ENCODE results near the gene KCNJ18.
"Not testable (repeated sequence)": the region's sequence is repeated elsewhere in the genome, so short reads cannot be mapped to it uniquely, and the experiment has no call there.

The KCNJ18 gene

GRCh38 chr17:21691883-21692703 lies at the start of gene KCNJ18:
Gene KCNJ18 (plus strand): TSS chr17:21692523. CDS start chr17:21702787, 10,264 bp downstream.
- not testable (repeated sequence) for DNase-seq

- not testable (repeated sequence) for DNase-seq
These were observed 44.2 kb upstream of the KCNJ18 start for GRCh38 chr17:21648125-21648524.

- not testable (repeated sequence) for DNase-seq
These were observed 42.3 kb upstream of the KCNJ18 start for GRCh38 chr17:21650043-21650442.

- not testable (repeated sequence) for DNase-seq
These were observed 40.3 kb upstream of the KCNJ18 start for GRCh38 chr17:21652049-21652448.

- DNase-seq = not testable (repeated sequence)
These were observed 39.1 kb upstream of the KCNJ18 start for GRCh38 chr17:21653211-21653610.

GRCh38 chr17:21656518-21657309 lies 35.6 kb upstream of the KCNJ18 start:
- DNase-seq = not testable (repeated sequence)

GRCh38 chr17:21659635-21660034 lies 32.7 kb upstream of the KCNJ18 start:
- DNase-seq = not testable (repeated sequence)

- DNase-seq = not testable (repeated sequence)
These were observed 30.9 kb upstream of the KCNJ18 start for GRCh38 chr17:21661455-21661854.

GRCh38 chr17:21663166-21663565 lies 29.2 kb upstream of the KCNJ18 start:
- DNase-seq = not testable (repeated sequence)

- DNase-seq = not testable (repeated sequence)
These were observed 28.5 kb upstream of the KCNJ18 start for GRCh38 chr17:21663614-21664474.

GRCh38 chr17:21665171-21665570 lies 27.2 kb upstream of the KCNJ18 start:
- not testable (repeated sequence) for DNase-seq

GRCh38 chr17:21665935-21666493 lies 26.3 kb upstream of the KCNJ18 start:
- DNase-seq = not testable (repeated sequence)

GRCh38 chr17:21666711-21667412 lies 25.5 kb upstream of the KCNJ18 start:
- not testable (repeated sequence) for DNase-seq

GRCh38 chr17:21667413-21668117 lies 24.8 kb upstream of the KCNJ18 start:
- DNase-seq = not testable (repeated sequence)

- not testable (repeated sequence) for DNase-seq
These were observed 24.2 kb upstream of the KCNJ18 start for GRCh38 chr17:21668118-21668488.

- not testable (repeated sequence) for DNase-seq
These were observed 23.4 kb upstream of the KCNJ18 start for GRCh38 chr17:21668746-21669508.

- DNase-seq = not testable (repeated sequence)
These were observed 22.5 kb upstream of the KCNJ18 start for GRCh38 chr17:21669616-21670360.

- DNase-seq = not testable (repeated sequence)
These were observed 21.8 kb upstream of the KCNJ18 start for GRCh38 chr17:21670361-21671155.
